RWPE2 (cell line): ENCODE data around the gene SPRR2B.
A peak's percentile ranks its signal among the peaks of the same experiment; 100 is the strongest.
"Not testable (repeated sequence)": the region's sequence is repeated elsewhere in the genome, so short reads cannot be mapped to it uniquely, and the experiment has no call there.

Source experiments
- ATAC-seq: fragments of 200-7000 bp; cut with Tn5 transposase; 3 replicates; pipeline ENCODE4 v1.9.1; 2021; ENCODE audit warnings: low read depth
- DNase-seq: peaks from one replicate; pipeline ENCODE4 v3.0.0-alpha.2; 2020; ENCODE audit warnings: low spot score
- H3K27ac ChIP-seq: fragments of 450-650 bp; 2 replicates; pipeline ENCODE4 v1.5.1; 2017; ENCODE audit warnings: mild to moderate bottlenecking; ENCODE audit not compliant: poor library complexity, severe bottlenecking
- H3K27me3 ChIP-seq: fragments of 250-450 bp; sonication (Bioruptor Pico); 2 replicates; pipeline ENCODE4 v1.5.1; 2021; ENCODE audit warnings: mild to moderate bottlenecking, moderate library complexity; ENCODE audit not compliant: insufficient read depth, poor library complexity, severe bottlenecking
- H3K36me3 ChIP-seq: fragments of 250-450 bp; sonication (Bioruptor Pico); 2 replicates; pipeline ENCODE4 v1.5.1; 2020; ENCODE audit warnings: low read depth, mild to moderate bottlenecking, moderate library complexity
- H3K4me1 ChIP-seq: fragments of 250-450 bp; sonication (Bioruptor Pico); 2 replicates; pipeline ENCODE4 v1.5.1; 2021; ENCODE audit warnings: mild to moderate bottlenecking, moderate library complexity; ENCODE audit not compliant: insufficient read depth, poor library complexity, severe bottlenecking
- H3K4me3 ChIP-seq: fragments of 250-450 bp; sonication (Bioruptor Pico); 2 replicates; pipeline ENCODE4 v1.5.1; 2021; ENCODE audit warnings: mild to moderate bottlenecking, moderate library complexity; ENCODE audit not compliant: severe bottlenecking
- H3K9me3 ChIP-seq: fragments of 250-450 bp; sonication (Bioruptor Pico); 2 replicates; pipeline ENCODE4 v1.5.1; 2021; ENCODE audit warnings: mild to moderate bottlenecking, moderate library complexity; ENCODE audit not compliant: severe bottlenecking
- CTCF ChIP-seq: fragments of 450-650 bp; IDR thresholded peaks from one replicate; pipeline ENCODE4 v1.5.1; 2017; ENCODE audit warnings: mild to moderate bottlenecking, moderate library complexity; ENCODE audit not compliant: poor library complexity, severe bottlenecking

Gene SPRR2B

DNA sequence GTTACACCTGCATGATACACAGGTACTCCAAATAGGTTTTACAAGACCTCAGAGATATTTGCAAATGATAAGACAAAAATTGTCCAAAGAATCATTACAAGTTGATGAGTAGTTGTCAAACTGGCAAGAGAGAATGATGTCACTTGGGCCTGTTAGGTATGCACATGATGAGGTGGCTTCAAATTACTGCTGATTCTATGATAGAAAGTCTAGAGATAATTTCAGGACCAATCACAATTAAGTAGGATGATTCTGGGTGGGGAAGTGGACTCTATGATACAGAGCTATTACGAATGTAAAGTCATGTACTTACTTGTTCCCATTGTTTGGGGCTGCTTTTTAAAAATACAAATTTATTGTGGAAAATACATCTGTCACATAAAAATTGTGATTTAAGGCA, 45.6 kb downstream of the SPRR2B start:
- TF ChIP-seq CTCF = no peak
- no peaks in the 10 kb centered on the region for H3K9me3 ChIP-seq
- no peak overlapping the region for H3K4me3 ChIP-seq
- H3K36me3 ChIP-seq = no peaks in the 10 kb centered on the region
- H3K27ac ChIP-seq = no peak overlapping the region
- peaks cover 13% of the 10 kb centered on the region for H3K4me1 ChIP-seq
- ATAC-seq (peak; percentile 50; the same call in 2 of the 3 replicates), DNase-seq (no peak)
- no peaks in the 10 kb centered on the region for H3K27me3 ChIP-seq

GRCh38 chr1:153024413-153024812, 47.0 kb downstream of the SPRR2B start:
- ATAC-seq (no peak), DNase-seq (no peak)
- H3K9me3 ChIP-seq = no peaks in the 10 kb centered on the region
- H3K4me3 ChIP-seq = no peak overlapping the region
- TF ChIP-seq CTCF = no peak
- H3K27me3 ChIP-seq = no peaks in the 10 kb centered on the region
- no peaks in the 10 kb centered on the region for H3K36me3 ChIP-seq
- H3K4me1 ChIP-seq = peaks cover 9% of the 10 kb centered on the region
- H3K27ac ChIP-seq = no peak overlapping the region

DNA sequence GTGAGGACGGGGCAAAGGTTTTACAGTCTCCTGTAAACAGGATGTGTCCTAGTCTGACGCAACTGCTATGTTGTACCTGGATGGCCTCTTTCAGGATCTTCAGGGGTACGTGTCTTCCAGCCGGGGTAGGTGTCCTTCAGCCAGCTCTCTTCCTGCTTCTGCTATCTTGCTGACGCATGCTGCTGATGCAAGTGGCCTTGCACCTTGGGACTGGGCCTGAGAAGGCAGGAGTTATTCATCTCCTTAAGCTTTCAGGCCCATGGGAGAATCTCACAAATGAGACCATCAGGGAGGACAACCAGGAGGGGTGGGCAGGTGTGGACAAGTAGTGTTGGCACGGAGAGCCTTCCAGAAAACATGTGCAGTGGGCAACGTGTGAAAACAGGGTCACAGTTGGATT, 48.3 kb downstream of the SPRR2B start:
- ATAC-seq = no peak
- H3K27ac ChIP-seq = no peak overlapping the region
- no peak for TF ChIP-seq CTCF
- H3K4me1 ChIP-seq = peaks cover 9% of the 10 kb centered on the region
- H3K36me3 ChIP-seq = no peaks in the 10 kb centered on the region
- H3K27me3 ChIP-seq = no peaks in the 10 kb centered on the region
- H3K9me3 ChIP-seq = no peaks in the 10 kb centered on the region
- no peak overlapping the region for H3K4me3 ChIP-seq
- no peak for DNase-seq

DNA sequence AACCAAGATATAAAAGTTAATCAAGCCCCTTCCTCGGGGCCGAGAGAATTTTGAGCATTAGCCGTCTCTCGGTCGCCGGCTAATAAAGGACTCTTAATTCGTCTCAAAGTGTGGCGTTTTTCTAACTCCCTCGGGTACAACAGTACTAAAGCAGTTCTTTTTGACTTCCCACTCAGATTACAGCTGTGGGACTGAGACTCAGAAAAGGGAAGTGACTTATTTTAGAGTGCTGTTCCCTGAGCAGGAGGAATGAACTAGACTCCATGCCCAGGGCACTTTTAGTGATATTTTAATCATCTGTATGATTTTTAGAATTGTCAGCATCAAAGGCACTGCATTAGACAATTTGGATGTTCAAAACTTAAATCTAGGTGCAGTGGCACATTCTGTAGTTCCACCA, 49.1 kb downstream of the SPRR2B start:
- not testable (repeated sequence) for H3K9me3 ChIP-seq, H3K27ac ChIP-seq, H3K36me3 ChIP-seq, ATAC-seq, DNase-seq, H3K4me1 ChIP-seq, H3K4me3 ChIP-seq, H3K27me3 ChIP-seq

DNA sequence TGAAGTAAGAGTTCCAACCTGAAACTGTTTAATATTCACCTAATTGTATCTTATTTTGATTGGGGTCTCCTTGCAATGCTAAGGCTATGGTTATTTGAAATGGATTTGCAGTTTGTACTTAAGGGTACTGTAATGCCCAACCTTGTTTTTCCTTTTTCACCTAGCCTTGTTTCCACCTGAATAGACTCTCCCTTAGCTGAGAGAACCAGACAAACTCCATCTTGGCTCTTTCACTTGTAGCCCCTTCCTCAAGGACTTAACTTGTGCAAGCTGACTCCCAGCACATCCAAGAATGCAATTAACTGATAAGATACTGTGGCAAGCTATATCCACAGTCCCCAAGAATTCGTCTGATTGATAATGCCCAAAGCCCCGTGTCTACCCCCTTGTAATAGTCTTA, 49.6 kb downstream of the SPRR2B start:
- H3K27me3 ChIP-seq, ATAC-seq: not testable (repeated sequence)

More for the DNA sequence above, 49.6 kb downstream of the SPRR2B start:
- H3K4me3 ChIP-seq, H3K36me3 ChIP-seq, H3K9me3 ChIP-seq, H3K4me1 ChIP-seq, DNase-seq, H3K27ac ChIP-seq: not testable (repeated sequence)
